IMR-90 (cell line): ENCODE data around the gene ETF1. TPM values are rescaled to one million over a fixed set of nuclear protein-coding genes. Genes with fewer than 3 reads are reported as not detected.

Experiments
- ATAC-seq: fragments of 200-7000 bp; cut with Tn5 transposase; 2 replicates; pipeline ENCODE4 v1.9.1; 2020; ENCODE audit warnings: low read depth, mild to moderate bottlenecking, moderate library complexity
- BruUV-seq: library from RNA; stranded (reverse); fragments of 400-500 nt; replicated peaks from 2 replicates; lab custom pipeline; 2021; lab: Mats Ljungman, UMichigan
- CTCF ChIA-PET: fragments of 300-600 bp; formaldehyde crosslinking; extraction: SDS; loops from one replicate; lab custom pipeline; 2021; ENCODE audit warnings: antibody characterized with exemption; lab: Yijun Ruan, JAX
- POLR2A ChIA-PET: fragments of 300-600 bp; sonication (Branson Sonifier 250); formaldehyde crosslinking; loops from one replicate; lab custom pipeline; 2022; ENCODE audit warnings: antibody characterized with exemption; ENCODE audit not compliant: unreplicated experiment; lab: Charles Lee
- DNase-seq: peaks from one replicate; pipeline ENCODE4 v3.0.0; 2013
- H2AFZ ChIP-seq: replicated peaks from 2 replicates; pipeline ENCODE3; 2013; ENCODE audit warnings: low read length, mild to moderate bottlenecking; ENCODE audit not compliant: poor library complexity
- H2AK5ac ChIP-seq: 2 replicates; pipeline ENCODE4 v1.6.1; 2013; ENCODE audit warnings: low read depth, low read length, inconsistent platforms
- H2AK9ac ChIP-seq: replicated peaks from 2 replicates; pipeline ENCODE3; 2013; ENCODE audit warnings: mild to moderate bottlenecking, low read depth, low read length, moderate library complexity; ENCODE audit not compliant: poor library complexity
- H2BK120ac ChIP-seq: 2 replicates; pipeline ENCODE4 v1.6.1; 2013; ENCODE audit warnings: low read depth, low read length, inconsistent platforms
- H2BK15ac ChIP-seq: 3 replicates; pipeline ENCODE4 v1.6.1; 2013; ENCODE audit warnings: low read depth, low read length, inconsistent platforms
- H2BK20ac ChIP-seq: 2 replicates; pipeline ENCODE4 v1.6.1; 2013; ENCODE audit warnings: low read depth, mild to moderate bottlenecking, inconsistent platforms, low read length, moderate library complexity
- H2BK5ac ChIP-seq: 2 replicates; pipeline ENCODE4 v1.6.1; 2013; ENCODE audit warnings: mild to moderate bottlenecking, low read depth, low read length, inconsistent platforms; ENCODE audit not compliant: poor library complexity, severe bottlenecking
- H3K14ac ChIP-seq: replicated peaks from 2 replicates; pipeline ENCODE4 v1.6.1; 2013; ENCODE audit warnings: low read depth, low read length, inconsistent platforms
- H3K18ac ChIP-seq: 2 replicates; pipeline ENCODE4 v1.6.1; 2013; ENCODE audit warnings: low read depth, low read length, control low read depth
- H3K23ac ChIP-seq: 2 replicates; pipeline ENCODE4 v1.6.1; 2013; ENCODE audit warnings: low read depth, low read length, inconsistent platforms
- H3K27ac ChIP-seq: 2 replicates; pipeline ENCODE4 v1.5.1; 2013; ENCODE audit warnings: mild to moderate bottlenecking, control low read depth, low read length; ENCODE audit not compliant: insufficient read depth
- H3K27me3 ChIP-seq: 2 replicates; pipeline ENCODE4 v1.6.1; 2013; ENCODE audit warnings: low read length; ENCODE audit not compliant: control insufficient read depth, insufficient read depth
- H3K36me3 ChIP-seq: 2 replicates; pipeline ENCODE4 v1.6.1; 2013; ENCODE audit warnings: low read length, mixed read lengths; ENCODE audit not compliant: control insufficient read depth, insufficient read depth
- H3K4ac ChIP-seq: 2 replicates; pipeline ENCODE4 v1.6.1; 2013; ENCODE audit warnings: low read depth, low read length, inconsistent platforms
- H3K4me1 ChIP-seq: 2 replicates; pipeline ENCODE4 v1.6.1; 2013; ENCODE audit warnings: low read length, mixed read lengths; ENCODE audit not compliant: control insufficient read depth, insufficient read depth
- H3K4me2 ChIP-seq: 2 replicates; pipeline ENCODE4 v1.6.1; 2013; ENCODE audit warnings: low read depth, mild to moderate bottlenecking, control low read depth, low read length, moderate library complexity
- H3K4me3 ChIP-seq: 2 replicates; pipeline ENCODE4 v1.5.1; 2013; ENCODE audit warnings: low read depth, mild to moderate bottlenecking, control low read depth, low read length, moderate library complexity; ENCODE audit not compliant: insufficient read depth
- H3K56ac ChIP-seq: 2 replicates; pipeline ENCODE4 v1.6.1; 2013; ENCODE audit warnings: low read length, inconsistent platforms; ENCODE audit not compliant: insufficient read depth; ENCODE audit errors: extremely low read depth
- H3K79me1 ChIP-seq, 2 experiments: 2 replicates each; pipeline ENCODE4 v1.6.1; 2013; ENCODE audit warnings: low read length in 2 of 2, inconsistent platforms in 1 of 2, low read depth in 1 of 2
- H3K9ac ChIP-seq: 2 replicates; pipeline ENCODE4 v1.6.1; 2013; ENCODE audit warnings: low read depth, low read length, control low read depth
- H3K9me1 ChIP-seq: 2 replicates; pipeline ENCODE4 v1.6.1; 2013; ENCODE audit warnings: low read length, inconsistent platforms; ENCODE audit not compliant: insufficient read depth
- H3K9me3 ChIP-seq: 2 replicates; pipeline ENCODE4 v1.6.1; 2013; ENCODE audit warnings: low read length; ENCODE audit not compliant: control insufficient read depth, insufficient read depth
- H4K20me1 ChIP-seq: 2 replicates; pipeline ENCODE4 v1.6.1; 2013; ENCODE audit warnings: low read length, inconsistent platforms; ENCODE audit not compliant: insufficient read depth
- H4K5ac ChIP-seq: 2 replicates; pipeline ENCODE4 v1.6.1; 2013; ENCODE audit warnings: mild to moderate bottlenecking, low read depth, low read length, control low read depth
- H4K8ac ChIP-seq, 2 experiments: 2 replicates each; pipeline ENCODE4 v1.6.1; 2013; ENCODE audit warnings: low read depth in 2 of 2, low read length in 2 of 2, control low read depth in 1 of 2, inconsistent platforms in 1 of 2
- H4K91ac ChIP-seq: 2 replicates; pipeline ENCODE4 v1.6.1; 2013; ENCODE audit warnings: low read depth, low read length, inconsistent platforms; ENCODE audit not compliant: insufficient read depth
- NFE2L2 ChIP-seq: fragments of 150-350 bp; IDR thresholded peaks from 2 replicates; pipeline ENCODE4 v1.6.1; 2016; ENCODE audit warnings: low read depth, mild to moderate bottlenecking, low read length
- WGBS, 2 experiments: methylation state at CpG; one replicate each; pipeline versions ENCODE4 v1.1.5 to v1.1.7; 2013; ENCODE audit warnings: missing lambda C conversion rate in 2 of 2; ENCODE audit not compliant: insufficient read length in 1 of 2; ENCODE audit errors: extremely low coverage in 2 of 2; 5-methylcytosine and 5-hydroxymethylcytosine counted together
- dilution Hi-C: fragments of 300-500 bp; cut with HindIII; formaldehyde crosslinking; loops from one replicate; pipeline ENCODE4 v1.14.3; 2018; ENCODE audit warnings: low sequenced_read_pairs; ENCODE audit not compliant: unreplicated experiment
- in situ Hi-C: fragments of 300-500 bp; cut with MboI; formaldehyde crosslinking; loops from 3 replicates; pipeline ENCODE4 v1.14.3; 2019; ENCODE audit warnings: low sequenced_read_pairs, inconsistent platforms, mixed read lengths
- intact Hi-C: fragments of 100-400 bp; cut with micrococcal nuclease; formaldehyde crosslinking; loops from 2 replicates; pipeline ENCODE4 v1.10.0; 2022
- polyA plus RNA-seq, 3 experiments: library from polyadenylated mRNA; depleted of rRNA; stranded (reverse); fragments of >200 nt; gene quantifications; 2 replicates each; pipeline ENCODE4 v1.2.3, GENCODE V29; 2012; ENCODE audit warnings: low replicate concordance in 1 of 3
- total RNA-seq: library from RNA; depleted of rRNA; stranded (reverse); fragments of >200 nt; gene quantifications from 2 replicates; pipeline ENCODE4 v1.2.3, GENCODE V29; 2012

ETF1 gene
- total and polyA plus RNA-seq, 2 of the 4 experiments (the other 2 are of a cell fraction): 53.2 to 126 TPM

DNA sequence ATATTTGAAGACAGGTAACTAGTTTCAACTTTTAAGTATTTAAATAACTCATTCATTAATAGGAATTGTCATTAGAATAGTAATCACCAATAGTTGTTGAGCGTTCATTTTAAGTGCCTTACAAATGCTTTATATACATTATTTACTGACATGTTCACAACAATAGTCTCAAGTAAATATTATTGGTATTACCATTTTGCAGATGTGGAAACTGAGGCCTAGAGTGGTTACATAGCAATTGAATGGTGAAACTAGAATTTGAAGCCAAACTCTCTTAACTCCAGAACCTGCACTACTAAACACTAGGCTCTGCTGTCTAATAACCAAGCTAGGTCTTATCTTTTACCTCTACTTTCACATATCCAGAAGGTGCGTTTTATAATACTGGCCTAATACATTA is 37.0 kb upstream of the ETF1 start:
- in situ Hi-C loops: no loop called here

More for the DNA sequence above, 37.0 kb upstream of the ETF1 start:
- Histone ChIP-seq H3K4ac (no peak overlapping the region), H4K91ac (no peak overlapping the region), H3K4me3 (no peak overlapping the region), H3K79me1 (no peaks in the 10 kb centered on the region; a peak in 1 of 4 replicates), H2BK20ac (no peak overlapping the region), H2AFZ (no peak overlapping the region), H4K8ac (no peak overlapping the region), H3K9me3 (no peaks in the 10 kb centered on the region), H3K14ac (no peak overlapping the region), H3K9me1 (no peaks in the 10 kb centered on the region), H3K18ac (no peak overlapping the region), H2AK9ac (no peak overlapping the region), H2AK5ac (no peak overlapping the region), H2BK120ac (no peak overlapping the region), H3K27ac (no peak overlapping the region), H3K56ac (no peak overlapping the region), H2BK15ac (no peak overlapping the region), H3K23ac (no peak overlapping the region), H4K5ac (no peak overlapping the region), H3K36me3 (no peaks in the 10 kb centered on the region), H3K9ac (no peak overlapping the region), H3K4me1 (no peaks in the 10 kb centered on the region), H3K27me3 (peaks cover 4% of the 10 kb centered on the region), H3K4me2 (no peak overlapping the region), H4K20me1 (peaks cover 2% of the 10 kb centered on the region), H2BK5ac (no peak overlapping the region)
- dilution Hi-C loops (no loop called here), intact Hi-C loops (no loop called here)
- no CpG with 5 or more reads among the region's 2 CpGs for WGBS, 2 experiments
- BruUV-seq: no TSS peak
- POLR2A ChIA-PET: no interaction called here
- TF ChIP-seq NFE2L2: no peak
- CTCF ChIA-PET: interaction anchor here (0.7 to 1.0 kb wide), 3 partner anchors 15 to 713 kb away, joined by 3 read pairs; partner anchors contain the start of gene MATR3
- no peak for DNase-seq
- ATAC-seq: no peak
